ENCODE results near the gene FOXC1.

The FOXC1 gene

GRCh38 chr6:1624851-1625781 is 15.4 kb downstream of the FOXC1 start:
- no peak for DNase-seq

DNA sequence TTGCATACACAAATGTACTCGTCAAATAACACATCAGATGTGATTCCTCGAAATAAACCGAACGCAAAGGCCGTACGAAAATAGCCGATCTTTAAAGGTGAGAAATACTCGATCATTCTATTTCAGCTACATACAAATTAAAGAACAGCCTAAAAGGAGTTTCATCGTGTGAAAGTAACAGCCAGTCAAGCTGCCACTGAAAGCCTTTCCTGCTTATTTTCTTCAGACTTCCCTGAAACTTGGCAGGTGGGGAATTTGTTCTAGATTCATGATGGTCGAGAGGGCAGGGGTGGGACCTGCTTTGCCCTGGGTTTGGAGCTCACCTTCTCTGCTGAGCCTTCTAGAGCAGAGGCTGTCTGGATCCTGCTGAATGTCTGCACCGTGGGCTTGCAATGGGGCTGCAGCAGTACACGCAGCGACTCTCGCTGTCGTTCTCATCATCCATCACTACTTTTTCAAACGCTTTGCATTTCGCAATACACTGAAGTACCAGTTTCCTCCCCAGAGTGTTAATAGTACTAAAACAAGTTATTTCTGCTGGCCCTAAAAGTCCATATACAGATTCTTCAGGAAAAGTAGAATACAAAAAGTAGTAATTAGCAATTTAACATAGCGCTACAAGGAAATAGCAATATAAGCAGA is 16.2 kb downstream of the FOXC1 start:
- no peak for DNase-seq

GRCh38 chr6:1626481-1626880 is 16.8 kb downstream of the FOXC1 start:
- no peak for DNase-seq

DNA sequence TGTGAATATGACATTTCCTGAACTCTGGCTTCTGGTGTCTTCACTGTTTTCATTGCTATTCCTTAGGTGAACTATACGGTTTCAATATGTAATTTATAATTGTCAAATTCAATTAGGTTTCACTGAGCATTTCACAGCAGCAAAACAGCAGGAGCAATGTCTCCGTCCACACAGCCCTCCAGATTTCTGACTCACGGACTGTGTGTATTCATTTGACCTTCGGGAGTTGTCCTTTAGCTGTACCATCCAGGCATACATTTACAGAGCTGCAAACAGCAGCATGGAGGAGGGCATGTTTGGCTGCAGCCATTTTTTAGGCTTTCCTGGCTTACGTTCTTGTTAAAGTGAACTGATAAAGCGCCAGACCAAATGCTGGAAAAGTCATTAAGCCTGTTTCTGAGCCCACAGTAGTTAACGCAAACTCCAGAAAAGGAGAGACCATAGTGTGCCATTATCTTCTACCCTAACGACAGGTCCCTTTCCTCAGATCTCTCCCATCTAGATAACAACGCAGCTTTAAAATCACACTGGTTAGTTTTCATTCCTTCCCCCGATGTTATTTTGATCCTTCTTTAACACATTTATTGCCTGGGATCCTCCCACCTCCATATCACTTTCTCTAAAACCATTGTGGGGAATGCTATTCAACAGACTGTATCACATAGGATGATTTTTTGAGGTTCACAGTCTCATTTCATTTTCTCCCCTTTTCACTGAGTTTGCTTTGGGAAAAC is 18.3 kb downstream of the FOXC1 start:
- no peak for DNase-seq

DNA sequence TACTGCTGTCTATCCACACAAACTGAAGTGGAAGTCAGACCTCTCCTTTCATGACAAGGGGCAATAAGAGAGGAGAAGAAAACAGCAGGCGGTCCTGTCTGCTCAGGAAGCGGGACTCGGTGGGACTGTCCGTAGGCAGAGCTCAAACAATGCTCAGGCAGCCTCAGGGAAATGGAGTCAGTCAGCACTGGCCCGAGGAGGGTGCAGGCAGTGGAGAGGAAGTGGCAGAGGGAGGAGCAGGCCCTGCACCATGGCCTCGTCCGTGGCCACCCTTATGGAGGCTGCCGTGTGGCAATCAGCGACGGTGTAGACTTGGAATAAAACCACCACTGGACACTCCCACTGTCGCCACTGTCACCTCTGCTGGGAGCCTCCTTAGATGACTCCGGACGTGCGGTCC is 19.6 kb downstream of the FOXC1 start:
- DNase-seq = no peak

DNA sequence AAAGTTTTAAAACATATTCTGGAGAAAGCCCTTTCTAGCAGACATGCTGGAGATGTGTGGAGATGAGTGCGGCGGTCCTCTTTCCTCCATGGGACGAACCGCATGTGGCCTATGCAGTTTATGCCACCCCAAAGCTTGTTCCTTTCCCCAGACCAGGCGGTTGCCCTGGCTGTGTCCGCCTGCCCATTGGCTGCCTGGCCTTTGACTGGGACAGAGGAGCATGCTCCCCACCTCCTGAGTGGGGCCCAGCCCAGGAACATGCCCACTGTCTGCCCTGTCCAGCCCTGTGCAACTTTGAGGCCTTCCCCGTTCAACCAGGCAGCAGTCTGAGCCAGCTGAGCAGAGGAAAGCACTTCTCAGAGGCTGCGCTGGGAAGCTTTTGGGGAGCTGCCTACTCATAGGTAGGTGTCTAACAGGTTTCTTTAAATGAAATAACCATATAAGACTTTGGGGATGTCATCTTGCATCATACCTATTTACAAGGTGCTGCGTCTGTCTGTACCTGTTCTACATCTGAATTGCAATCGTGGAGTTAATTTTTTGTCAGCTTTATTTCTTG is 20.6 kb downstream of the FOXC1 start:
- no peak for DNase-seq

DNA sequence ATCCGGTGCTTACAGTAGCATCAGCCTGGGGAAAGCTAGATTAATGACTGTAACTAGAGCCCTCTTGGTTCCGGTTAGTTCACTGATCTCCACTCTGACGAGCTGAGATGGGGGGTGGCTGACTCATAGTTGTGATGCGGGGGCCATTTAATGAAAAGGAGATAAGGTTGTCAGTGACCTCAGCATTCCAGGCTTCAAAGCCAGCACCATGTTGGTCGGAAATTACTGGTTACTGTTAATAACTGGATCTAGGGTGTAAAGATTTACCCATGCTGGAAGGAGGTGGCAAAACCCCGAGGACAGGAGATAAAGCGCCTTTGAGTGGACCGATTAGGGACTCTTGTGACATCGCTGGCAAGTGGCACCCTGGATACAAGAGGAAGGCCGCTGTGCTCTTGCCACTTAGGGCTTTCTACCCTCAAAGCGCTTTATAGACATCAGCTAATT is 21.1 kb downstream of the FOXC1 start:
- peak; percentile 58 for DNase-seq

DNA sequence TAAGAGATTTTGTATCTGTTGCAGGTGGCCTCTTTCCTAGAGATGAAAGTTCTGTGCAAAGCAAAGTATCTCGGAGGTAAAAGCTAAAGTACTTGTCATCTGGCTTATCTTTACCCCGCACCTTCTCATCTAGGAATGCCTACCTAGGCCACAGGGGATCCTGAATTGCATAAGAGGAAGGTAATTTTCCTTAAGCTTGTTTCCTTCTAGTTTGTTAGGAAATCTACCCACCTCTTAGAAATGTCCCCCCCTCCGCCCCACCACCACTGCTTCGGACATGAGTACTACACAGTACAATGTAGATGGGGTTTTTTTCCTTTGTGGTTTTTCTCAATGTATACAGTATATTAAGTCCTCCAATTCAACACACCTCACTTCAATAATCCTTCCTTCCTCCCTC is 21.5 kb downstream of the FOXC1 start:
- no peak for DNase-seq

DNA sequence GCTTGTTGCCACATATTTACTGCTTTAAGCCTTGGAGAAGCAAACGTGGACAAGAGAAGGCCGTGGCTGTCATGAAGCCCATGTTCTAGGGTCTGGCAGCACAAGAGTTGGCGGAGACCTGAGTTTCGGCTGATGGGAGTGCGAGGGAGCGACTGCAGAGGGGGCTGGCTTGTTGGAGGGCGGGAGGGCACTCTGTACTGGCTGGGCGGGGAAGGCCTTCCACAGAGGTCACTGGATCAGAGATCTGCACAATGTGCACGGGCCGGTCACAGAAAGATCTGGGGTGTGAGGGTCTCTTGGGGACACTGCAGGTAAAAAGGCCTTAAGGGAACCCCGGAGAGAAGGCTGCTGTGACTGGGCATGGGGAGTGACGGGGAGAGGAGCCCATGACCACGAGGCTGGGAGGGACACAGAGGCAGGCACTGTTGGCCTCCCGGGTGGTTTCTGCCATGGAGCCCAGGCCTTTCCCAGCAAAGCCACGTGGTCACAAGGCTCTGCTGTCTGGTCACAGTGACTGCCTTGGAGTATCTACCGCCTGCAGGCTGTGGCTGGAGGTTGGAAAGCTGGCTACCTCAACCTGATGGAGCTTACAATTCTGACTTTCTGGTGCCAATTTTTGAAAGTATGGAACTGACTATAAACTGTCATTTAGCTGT is 23.8 kb downstream of the FOXC1 start:
- no peak for DNase-seq

DNA sequence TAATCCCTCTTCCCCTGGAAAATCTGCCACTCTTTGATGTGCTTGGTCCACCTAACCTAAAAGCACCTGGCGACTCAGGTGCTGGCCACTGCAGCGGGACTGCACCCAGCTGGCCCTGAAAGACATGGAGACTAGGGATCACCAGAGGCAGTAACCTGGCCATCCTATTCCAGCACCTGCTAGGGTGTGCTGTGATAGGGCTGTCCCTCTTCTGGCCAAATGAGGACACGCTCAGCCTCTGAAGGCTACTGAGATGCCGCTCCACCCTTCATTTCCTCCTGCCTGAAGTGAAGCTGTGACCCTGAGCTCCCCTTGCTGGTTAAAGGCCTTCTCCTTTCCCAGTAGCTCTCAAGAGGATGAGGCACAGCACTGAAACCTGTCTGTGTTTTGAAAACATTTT is 24.4 kb downstream of the FOXC1 start:
- no peak for DNase-seq

DNA sequence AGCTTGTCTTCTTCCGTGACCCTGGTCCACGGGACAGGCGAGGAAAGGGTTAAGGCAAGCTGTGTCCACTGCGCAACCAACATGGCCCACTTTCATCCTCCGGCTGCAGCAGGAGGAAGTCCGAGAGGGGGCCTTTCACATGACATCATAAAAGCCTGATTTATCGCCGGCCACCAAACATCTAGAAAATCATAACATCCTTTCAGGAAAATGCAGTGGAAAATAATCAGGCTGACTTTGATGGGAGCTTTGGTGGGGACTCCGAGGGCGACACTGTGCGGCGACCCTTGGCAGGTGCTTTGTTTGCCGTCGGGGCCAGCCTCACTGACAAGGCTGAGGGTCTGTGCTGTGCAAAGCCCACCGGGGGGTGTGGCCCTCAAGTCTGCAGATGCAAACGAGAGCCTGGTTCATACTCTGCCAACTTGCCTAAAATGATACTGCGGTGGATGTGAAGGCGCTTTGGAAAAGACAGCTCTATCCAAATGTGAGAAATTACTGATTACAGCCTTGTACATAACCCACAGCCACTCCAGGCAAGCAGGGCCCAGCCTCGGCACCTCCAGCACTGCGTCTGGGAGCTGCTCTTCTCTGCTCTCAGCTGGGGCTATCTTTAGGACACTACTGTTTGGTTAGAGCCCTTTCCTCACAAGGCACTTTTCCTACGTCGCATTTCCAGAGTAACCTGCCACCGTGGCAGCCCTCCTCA is 25.7 kb downstream of the FOXC1 start:
- no peak for DNase-seq

DNA sequence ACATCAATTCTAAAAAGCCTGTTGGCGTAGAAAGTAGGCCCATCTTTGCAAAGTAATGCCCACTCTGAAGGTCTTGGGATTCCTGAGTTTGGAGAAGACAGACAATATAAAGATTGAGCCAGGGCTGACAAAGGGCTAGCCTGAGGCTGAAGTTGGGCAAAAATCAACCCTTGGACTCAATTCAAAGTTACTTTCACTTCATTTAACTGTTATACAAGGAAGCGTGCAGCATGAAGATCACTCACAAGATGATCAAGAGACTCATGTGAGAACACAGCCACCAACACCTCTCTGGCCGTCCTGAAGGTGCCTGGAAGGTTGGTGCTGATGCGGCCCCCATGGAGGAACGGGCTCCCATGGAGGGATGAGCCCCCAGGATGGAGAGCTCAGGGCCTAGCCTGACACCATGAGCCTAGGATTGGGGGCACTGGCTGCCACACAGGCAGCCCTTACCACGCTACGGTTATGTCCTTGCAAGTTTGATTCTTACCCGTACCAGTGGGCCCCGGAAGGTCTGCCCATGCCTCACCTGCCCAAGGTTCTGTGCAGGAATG is 26.6 kb downstream of the FOXC1 start:
- no peak for DNase-seq

DNA sequence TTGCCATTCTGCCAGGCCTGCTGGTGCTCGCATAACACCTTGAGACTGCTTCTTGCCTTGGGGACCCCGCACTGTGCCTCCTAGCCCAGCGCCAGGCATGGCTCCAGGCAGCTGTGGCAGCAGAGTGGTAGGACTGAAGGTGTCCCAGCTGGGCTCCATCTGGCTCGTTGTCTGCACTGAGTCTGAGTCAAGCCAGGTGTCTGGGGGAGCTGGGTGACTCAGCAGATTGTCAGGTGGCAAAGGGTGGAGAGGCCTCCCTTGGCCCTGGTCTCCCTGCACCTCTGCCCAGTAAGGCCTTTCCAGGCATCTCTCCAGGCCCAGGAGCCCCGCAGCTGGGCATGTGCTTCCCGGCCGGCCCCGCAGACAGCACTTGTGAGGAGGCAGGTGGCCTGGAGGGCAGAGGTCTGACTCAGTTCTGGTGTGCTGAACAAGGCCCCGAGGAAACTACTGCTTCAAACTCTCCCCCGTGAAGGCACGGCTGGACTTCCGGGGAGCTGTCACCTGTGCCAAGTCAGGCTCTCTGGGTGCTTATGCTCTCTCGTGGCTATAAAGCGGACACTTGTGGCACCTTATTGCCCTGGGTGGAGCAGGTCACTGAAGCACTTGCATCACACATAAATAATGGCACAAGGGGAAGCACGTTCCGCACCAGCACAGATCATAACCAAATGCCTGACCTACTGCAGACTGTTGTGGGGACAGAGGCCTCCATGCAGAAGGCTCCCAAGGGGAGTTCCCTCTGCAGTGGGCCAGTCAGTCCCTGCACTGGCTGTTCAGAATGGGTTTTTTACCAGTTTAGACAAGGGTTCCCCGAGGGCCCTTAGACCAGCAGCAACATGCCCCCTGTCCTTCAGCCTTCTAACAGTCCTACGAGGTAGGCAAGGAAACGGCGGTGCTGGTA is 27.5 kb downstream of the FOXC1 start:
- peak; percentile 43 for DNase-seq

GRCh38 chr6:1639430-1639829 is 29.7 kb downstream of the FOXC1 start:
- DNase-seq = no peak

DNA sequence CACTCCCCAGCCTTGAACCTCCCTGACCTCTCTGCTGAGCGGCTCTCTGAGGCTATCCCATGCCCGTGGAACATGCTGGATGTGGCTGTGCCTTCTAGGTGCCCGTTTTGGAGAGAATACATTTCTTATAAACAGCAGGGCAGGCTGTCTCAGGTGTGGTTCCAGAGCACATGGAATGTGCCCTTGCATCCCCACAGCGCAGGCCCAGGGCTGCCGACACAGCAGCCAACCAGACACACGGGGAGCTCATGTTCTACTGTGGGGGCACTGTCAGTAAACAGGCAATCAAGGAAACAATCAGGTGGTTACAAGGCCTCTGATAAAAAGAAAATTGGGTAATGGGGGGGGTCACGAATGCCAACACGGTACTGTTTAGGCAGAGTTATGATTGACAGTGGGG is 30.8 kb downstream of the FOXC1 start:
- DNase-seq = no peak

- no peak for DNase-seq
Measured at GRCh38 chr6:1641343-1641885, 31.7 kb downstream of the FOXC1 start.

DNA sequence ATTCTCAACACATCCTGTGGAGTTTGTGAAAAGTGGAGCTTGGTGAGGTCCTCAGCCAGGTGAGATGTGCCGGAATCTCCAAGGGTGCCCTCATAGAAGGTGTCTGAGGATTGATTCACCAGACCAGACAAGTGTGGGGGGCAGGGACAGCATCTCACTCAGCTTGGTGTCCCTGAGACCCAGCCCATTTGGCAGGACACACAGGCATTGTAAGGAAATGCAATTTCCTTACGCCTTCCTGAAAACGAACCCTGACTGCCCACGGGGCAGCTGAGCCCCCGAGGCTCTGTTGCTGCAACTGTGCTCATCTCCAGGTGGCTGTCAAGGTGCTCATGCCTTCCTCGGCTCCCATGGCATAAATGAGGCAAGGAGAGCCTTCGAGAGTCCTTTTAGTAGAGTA is 33.4 kb downstream of the FOXC1 start:
- DNase-seq = no peak

DNA sequence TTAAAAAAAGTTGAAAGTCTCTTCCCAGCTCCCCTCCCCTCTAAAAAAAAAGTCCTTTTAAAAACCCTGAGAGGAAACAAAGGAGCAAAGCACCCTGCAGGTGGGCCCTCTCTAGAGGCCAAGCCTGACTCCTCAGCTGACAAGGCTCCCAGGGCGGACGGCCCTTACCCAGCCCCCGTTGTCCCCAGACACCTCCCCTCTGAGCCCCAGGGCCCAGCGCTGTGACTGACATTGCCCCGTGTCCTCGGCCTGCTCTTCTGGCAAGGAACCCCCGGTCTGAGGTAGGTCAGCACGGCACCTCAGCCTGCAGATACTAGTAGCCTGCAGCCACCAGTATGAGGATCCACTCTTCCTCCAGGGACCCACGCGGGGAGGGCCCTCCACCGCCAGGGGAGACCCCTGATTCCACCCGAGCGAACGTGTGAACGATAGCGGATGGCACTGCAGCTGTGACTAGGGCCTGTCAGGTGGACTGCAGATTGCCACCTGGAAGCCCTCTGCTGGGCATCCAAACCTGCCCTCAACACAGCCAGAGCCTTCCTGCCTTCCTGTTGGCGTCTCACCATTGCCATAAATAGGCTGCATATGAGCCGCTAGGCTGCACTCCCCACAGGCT is 34.2 kb downstream of the FOXC1 start:
- no peak for DNase-seq

DNA sequence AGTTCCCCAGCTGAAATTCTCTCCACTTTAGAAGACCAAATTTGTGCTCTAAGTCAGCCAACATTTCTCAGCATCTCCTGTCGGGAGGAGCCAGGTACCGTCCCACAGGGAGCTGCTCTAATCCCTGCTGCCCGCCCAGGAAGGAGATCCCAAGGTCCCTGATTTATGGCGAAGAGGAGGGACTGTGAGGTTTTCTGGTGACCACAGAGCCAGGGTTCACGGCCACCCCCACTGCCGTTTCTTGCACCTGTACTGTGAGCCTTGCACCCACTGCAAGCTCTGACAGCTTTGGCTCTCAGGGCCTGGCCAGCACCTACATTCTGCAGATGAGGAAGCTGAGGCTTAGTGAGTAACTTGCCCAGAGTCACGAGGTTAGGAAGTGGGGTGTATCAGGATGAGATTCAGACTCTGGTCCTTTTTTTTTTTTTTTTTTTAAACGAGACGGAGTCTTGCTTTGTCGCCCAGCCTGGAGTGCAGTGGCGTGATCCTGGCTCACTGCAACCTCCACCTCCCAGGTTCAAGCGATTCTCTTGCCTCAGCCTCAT is 34.9 kb downstream of the FOXC1 start:
- DNase-seq = no peak

Measured in NCI-H510A (cell line).